Activated CD8-positive, alpha-beta memory T cell treated with anti-CD3 and anti-CD28 coated beads, Interleukin-2, amount 10 ng/mL, durations not matched to agents 7 days and 5 days (primary cell): ENCODE measurements around the gene INO80C. TPM values are rescaled to one million over a fixed set of nuclear protein-coding genes. Genes with fewer than 3 reads are reported as not detected.

Experiments
- ATAC-seq: fragments of 150-1000 bp; cut with Tn5 transposase; one replicate; pipeline ENCODE4 v1.10.0; 2021; ENCODE audit warnings: moderate library complexity
- CTCF ChIA-PET: fragments of 350-600 bp; sonication (Branson Sonifier 250); formaldehyde crosslinking; loops from one replicate; lab custom pipeline; 2021; ENCODE audit warnings: antibody characterized with exemption; lab: Charles Lee
- DNase-seq: peaks from one replicate; pipeline ENCODE4 v3.0.0-alpha.2; 2020
- H3K27ac Mint-ChIP-seq: one replicate; pipeline ENCODE4 v1.8.0; 2021; ENCODE audit warnings: mild to moderate bottlenecking, mixed read lengths
- H3K27me3 Mint-ChIP-seq: one replicate; pipeline ENCODE4 v1.8.0; 2021; ENCODE audit warnings: mixed read lengths
- H3K36me3 Mint-ChIP-seq: one replicate; pipeline ENCODE4 v1.8.0; 2021; ENCODE audit warnings: mild to moderate bottlenecking, mixed read lengths
- H3K4me1 Mint-ChIP-seq: one replicate; pipeline ENCODE4 v1.8.0; 2021; ENCODE audit warnings: mixed read lengths
- H3K4me3 Mint-ChIP-seq: one replicate; pipeline ENCODE4 v1.8.0; 2021; ENCODE audit warnings: mild to moderate bottlenecking, moderate library complexity, mixed read lengths
- H3K9me3 Mint-ChIP-seq: one replicate; pipeline ENCODE4 v1.8.0; 2022; ENCODE audit warnings: low read depth, mixed read lengths
- total RNA-seq, 2 experiments: library from RNA; stranded (reverse); gene quantifications; one replicate each; pipeline ENCODE4 v1.2.3, GENCODE V29; 2021

Gene INO80C
- total RNA-seq, 2 experiments from 2014 or later, result 18.5 TPM

DNA sequence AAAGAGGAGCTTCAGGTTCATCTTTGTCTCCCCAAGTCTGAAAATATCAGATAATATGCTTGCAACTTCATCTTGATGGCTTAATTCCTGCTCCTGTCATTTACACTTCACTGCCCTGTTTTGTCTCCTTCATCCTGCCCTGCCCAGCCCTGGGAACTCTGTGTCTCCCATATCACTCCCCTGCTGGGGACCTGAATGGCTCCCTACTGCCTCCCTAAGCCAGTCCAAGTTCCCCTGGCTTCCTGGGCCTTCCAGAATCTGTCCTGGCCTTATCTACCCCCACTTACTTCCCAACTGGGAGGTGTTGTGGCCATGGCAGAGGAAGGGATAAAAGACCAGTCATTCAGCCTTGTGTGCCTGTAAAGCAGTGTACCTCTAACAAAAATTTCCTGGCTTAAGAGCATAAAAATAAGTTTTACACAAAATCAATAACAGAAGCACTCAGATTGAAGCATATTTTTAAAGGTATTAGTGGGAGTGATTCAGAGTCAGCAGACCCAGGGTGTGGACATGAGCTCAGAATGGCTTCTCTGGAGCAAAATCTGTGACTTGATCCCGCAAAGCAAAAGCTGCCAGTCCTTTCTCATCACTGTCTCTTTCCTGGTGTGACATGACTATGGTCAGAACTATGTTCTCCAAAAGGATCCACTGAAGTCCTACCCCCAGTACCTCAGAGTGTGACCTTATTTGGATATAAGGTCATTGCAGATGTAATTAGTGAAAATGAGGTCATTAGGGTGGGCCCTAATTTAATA lies 59.1 kb downstream of the INO80C start:
- Mint-ChIP-seq H3K4me1 (peaks cover 2% of the 10 kb centered on the region), H3K27me3 (peaks cover 13% of the 10 kb centered on the region), H3K9me3 (peaks cover 7% of the 10 kb centered on the region), H3K4me3 (no peak overlapping the region), H3K27ac (no peak overlapping the region), H3K36me3 (peaks cover 4% of the 10 kb centered on the region)
- ATAC-seq, result no peak
- DNase-seq, result no peak
- CTCF ChIA-PET, result no interaction called here

DNA sequence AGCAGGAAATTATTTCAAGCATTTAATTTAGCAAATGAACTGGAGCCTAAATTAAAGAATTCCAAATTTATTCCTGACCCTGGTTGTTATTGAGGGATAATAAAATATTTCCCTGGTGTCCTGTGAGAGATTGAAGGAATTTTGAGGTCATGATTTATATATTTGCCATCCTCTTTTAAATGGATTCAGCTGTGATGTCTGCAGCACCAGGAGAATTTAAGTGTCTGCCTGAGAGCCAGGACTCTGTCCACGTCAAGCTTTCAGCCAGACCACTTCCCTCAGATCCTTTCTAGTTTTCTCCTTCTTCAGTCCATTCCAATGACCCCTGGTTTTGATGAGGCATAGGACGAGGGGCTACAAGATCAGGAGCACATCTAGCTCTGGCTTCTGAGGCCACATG lies 59.9 kb downstream of the INO80C start:
- Mint-ChIP-seq H3K27ac (no peak overlapping the region), H3K4me3 (no peak overlapping the region), H3K36me3 (peaks cover 4% of the 10 kb centered on the region), H3K9me3 (peaks cover 7% of the 10 kb centered on the region), H3K4me1 (no peaks in the 10 kb centered on the region), H3K27me3 (peaks cover 13% of the 10 kb centered on the region)
- CTCF ChIA-PET, result no interaction called here
- ATAC-seq, result no peak
- DNase-seq, result no peak

DNA sequence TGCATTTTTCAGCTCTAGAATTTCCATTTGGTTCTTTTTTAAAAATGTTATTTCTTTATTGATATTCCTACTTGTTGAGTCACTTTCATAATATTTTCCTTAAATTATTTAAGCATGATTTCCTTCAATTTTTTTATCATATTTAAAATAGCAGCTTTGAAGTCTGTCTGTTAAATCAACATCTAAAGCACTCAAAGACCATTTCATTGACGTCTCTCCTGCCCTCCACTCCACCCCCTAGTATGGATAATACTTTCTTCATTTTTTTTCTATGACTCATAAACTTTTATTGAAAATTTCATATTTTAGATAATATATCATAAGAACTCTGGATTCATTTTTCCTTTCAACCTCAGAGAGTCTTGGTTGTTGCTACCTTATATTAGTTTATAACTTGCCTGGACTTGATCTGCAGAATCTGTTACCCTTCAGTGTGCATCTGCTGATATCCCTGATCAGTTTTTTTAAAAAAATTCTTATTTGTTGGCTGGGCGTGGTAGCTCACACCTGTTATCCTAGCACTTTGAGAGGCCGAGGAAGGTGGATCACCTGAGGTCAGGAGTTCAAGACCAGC lies 61.6 kb downstream of the INO80C start:
- Mint-ChIP-seq H3K9me3 (peaks cover 7% of the 10 kb centered on the region), H3K27ac (no peak overlapping the region), H3K4me1 (no peaks in the 10 kb centered on the region), H3K36me3 (peaks cover 4% of the 10 kb centered on the region), H3K27me3 (peaks cover 13% of the 10 kb centered on the region), H3K4me3 (no peak overlapping the region)
- CTCF ChIA-PET, result no interaction called here
- DNase-seq (no peak), ATAC-seq (no peak)

DNA sequence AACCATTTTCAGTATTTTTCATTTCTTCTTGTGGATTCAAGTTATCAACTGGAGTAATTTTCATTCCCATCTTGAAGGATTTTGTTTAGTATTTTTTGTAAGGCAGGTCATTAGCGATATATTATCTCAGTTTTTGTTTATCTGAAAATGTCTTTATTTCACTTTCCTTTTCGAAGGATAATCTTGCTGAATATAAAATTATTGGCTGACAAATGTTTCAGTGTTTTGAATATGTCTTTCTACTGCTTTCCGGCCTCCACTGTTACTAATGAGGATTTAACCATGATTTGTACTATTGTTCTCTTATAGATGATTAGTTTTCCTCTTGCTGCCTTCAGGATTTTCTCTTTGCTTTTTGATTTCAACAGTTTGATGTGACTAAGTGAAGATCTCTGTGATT lies 62.4 kb downstream of the INO80C start:
- no peaks in the 10 kb centered on the region for H3K4me1 Mint-ChIP-seq
- no peak for ATAC-seq
- H3K27me3 Mint-ChIP-seq, result peaks cover 13% of the 10 kb centered on the region
- CTCF ChIA-PET, result no interaction called here
- DNase-seq, result no peak
- H3K27ac Mint-ChIP-seq, result no peak overlapping the region
- H3K9me3 Mint-ChIP-seq, result peaks cover 7% of the 10 kb centered on the region
- H3K36me3 Mint-ChIP-seq, result peaks cover 4% of the 10 kb centered on the region
- no peak overlapping the region for H3K4me3 Mint-ChIP-seq

DNA sequence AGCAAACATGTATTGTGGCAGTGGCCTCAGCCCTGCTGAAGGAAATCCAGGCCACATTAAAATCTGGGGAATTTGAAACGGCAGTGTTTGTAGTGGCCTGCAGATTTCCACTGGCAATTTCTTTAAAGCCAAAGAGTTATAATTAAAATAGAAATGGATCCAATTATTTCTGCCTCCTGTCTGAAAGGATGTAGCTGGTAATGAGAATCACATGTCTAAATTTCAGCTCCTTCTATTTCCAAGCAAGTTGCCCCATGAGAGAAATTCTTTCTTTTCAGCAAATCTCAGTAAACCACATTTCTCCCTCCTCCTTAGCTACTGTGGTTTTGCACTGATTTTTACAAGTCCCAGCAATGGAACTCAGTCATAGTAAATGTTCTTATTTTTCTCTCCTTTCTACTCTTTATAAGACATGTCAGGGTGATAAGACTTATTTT lies 65.2 kb downstream of the INO80C start:
- CTCF ChIA-PET, result no interaction called here
- peaks cover 9% of the 10 kb centered on the region for H3K27me3 Mint-ChIP-seq
- H3K4me1 Mint-ChIP-seq, result no peaks in the 10 kb centered on the region
- DNase-seq (no peak), ATAC-seq (no peak)
- no peak overlapping the region for H3K4me3 Mint-ChIP-seq
- H3K27ac Mint-ChIP-seq, result no peak overlapping the region
- peaks cover 4% of the 10 kb centered on the region for H3K36me3 Mint-ChIP-seq
- H3K9me3 Mint-ChIP-seq, result peaks cover 7% of the 10 kb centered on the region

DNA sequence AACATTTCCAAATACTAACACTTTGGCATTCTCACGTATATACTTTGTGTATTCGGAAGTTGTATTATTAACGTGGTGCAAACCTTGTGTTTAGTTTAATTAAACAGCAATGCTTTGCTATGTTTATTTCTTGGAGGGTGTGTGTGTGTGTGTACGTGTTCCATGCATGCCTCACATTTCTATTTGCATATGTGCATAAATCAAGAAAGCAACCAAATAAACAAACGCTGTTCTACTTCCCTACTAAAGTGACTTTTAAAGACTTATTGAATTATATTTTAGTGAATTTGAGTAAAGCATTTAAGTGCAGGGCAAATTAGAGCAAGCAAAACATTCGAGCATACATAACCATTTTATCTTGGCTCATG lies 66.4 kb downstream of the INO80C start:
- CTCF ChIA-PET, result no interaction called here
- H3K9me3 Mint-ChIP-seq, result peaks cover 7% of the 10 kb centered on the region

DNA sequence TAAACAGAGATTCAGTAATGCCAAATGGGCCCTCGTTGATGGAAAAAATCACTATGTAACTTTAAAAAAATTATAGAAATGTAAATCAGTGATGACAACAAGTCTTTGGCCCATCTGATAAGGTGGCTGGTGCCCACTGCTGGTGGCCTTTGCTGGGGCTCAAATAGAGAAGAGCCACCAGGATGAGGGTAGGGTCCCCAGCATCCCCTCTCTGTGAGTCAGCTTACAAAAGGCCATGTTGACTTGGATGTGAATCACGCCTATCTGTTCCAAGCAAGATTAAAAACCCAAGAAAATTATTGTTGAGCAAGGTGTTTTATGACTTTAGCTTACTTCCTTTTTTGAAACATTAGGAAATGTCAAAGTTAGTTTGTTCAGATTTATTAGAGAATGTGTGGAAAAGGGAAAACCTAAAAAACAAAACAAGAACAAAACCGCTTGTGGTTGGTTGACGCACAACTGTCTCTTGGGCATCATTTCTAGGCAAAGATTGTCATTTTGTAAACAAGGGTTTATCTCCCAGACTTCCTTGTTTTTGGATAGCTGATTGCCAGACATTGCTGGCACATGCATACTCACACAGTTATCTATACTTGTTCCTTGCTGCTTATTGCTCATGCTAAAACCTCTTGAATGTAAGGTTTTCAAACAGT lies 66.9 kb downstream of the INO80C start:
- H3K9me3 Mint-ChIP-seq, result peaks cover 7% of the 10 kb centered on the region
- H3K36me3 Mint-ChIP-seq, result peaks cover 4% of the 10 kb centered on the region
- DNase-seq (no peak), ATAC-seq (no peak)
- CTCF ChIA-PET, result no interaction called here
- no peak overlapping the region for H3K27ac Mint-ChIP-seq
- H3K27me3 Mint-ChIP-seq, result peaks cover 8% of the 10 kb centered on the region
- H3K4me1 Mint-ChIP-seq, result no peaks in the 10 kb centered on the region
- H3K4me3 Mint-ChIP-seq, result no peak overlapping the region

More for the DNA sequence above, 66.4 kb downstream of the INO80C start:
- peaks cover 4% of the 10 kb centered on the region for H3K36me3 Mint-ChIP-seq
- no peaks in the 10 kb centered on the region for H3K4me1 Mint-ChIP-seq
- H3K27me3 Mint-ChIP-seq, result peaks cover 9% of the 10 kb centered on the region
- H3K27ac Mint-ChIP-seq, result no peak overlapping the region
- ATAC-seq, result no peak
- no peak overlapping the region for H3K4me3 Mint-ChIP-seq
- no peak for DNase-seq

DNA sequence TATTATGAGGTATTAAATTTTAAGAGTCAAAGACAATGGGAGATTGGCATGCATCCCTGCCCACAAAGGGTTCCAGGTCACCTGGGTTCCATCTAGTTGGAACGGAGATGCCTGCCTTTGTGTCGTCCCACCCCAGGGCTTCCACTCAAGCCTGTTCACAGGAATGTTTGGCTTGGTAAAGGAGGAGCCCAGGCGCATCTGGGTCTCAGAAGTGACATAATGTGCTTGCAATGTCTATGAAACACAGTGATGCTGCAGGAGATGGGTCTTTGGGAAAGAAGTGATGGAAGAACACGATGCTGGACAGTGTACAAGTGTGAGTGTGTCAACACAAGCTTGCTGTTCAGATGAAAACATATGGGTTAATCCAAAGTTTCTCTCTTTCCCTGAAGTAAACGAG lies 71.0 kb downstream of the INO80C start:
- Mint-ChIP-seq H3K27me3 (no peaks in the 10 kb centered on the region), H3K27ac (no peak overlapping the region), H3K36me3 (no peaks in the 10 kb centered on the region), H3K4me3 (no peak overlapping the region), H3K4me1 (no peaks in the 10 kb centered on the region), H3K9me3 (no peaks in the 10 kb centered on the region)
- CTCF ChIA-PET, result no interaction called here
- ATAC-seq (no peak), DNase-seq (no peak)

DNA sequence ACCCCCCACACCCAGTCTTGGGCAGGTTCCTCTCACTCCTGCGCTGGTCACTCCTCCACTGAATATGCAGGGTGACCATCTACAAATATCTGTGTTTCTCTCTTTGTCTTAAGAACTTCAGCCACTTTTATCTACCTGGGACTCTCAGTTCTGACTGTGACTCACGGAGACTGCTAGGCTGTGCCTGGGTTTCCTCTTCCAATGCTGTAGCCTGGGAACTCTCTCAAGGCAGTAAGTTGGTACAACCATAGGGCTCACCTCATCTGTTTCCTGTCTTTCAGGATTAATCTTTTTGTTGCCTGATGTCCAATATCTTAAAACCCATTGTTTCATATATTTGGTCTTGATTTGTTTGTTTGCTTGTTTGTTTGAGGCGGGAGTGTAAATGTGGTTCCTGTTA lies 73.4 kb downstream of the INO80C start:
- H3K36me3 Mint-ChIP-seq, result no peaks in the 10 kb centered on the region
- no peak for ATAC-seq
- H3K27ac Mint-ChIP-seq, result no peak overlapping the region
- no peaks in the 10 kb centered on the region for H3K4me1 Mint-ChIP-seq
- H3K27me3 Mint-ChIP-seq, result peaks cover 2% of the 10 kb centered on the region
- H3K9me3 Mint-ChIP-seq, result no peaks in the 10 kb centered on the region
- H3K4me3 Mint-ChIP-seq, result no peak overlapping the region
- no peak for DNase-seq
- CTCF ChIA-PET, result no interaction called here

DNA sequence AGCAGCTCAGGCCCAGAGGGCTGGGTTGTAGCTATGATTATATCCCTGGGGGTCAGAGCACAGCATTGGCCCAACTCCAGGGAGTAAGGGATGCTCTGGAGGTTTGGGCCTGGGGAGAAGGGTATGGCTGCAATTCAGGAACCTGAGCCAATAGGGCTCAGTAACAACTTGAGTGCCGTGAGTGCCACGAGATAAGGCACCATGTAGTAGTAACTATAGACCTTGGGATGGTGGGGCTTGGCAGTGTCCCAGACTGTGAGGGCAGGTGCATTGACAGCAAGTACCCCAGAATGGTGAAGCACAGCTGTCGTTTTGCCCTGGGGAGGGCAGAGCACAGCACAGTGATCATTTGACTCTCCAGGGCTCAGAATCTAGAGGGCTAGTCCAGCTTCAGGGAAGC lies 75.5 kb downstream of the INO80C start:
- Mint-ChIP-seq H3K27ac (no peak overlapping the region), H3K4me3 (no peak overlapping the region), H3K4me1 (no peaks in the 10 kb centered on the region), H3K27me3 (peaks cover 9% of the 10 kb centered on the region), H3K9me3 (peaks cover 4% of the 10 kb centered on the region), H3K36me3 (peaks cover 1% of the 10 kb centered on the region)
- ATAC-seq (no peak), DNase-seq (no peak)
- CTCF ChIA-PET, result no interaction called here

DNA sequence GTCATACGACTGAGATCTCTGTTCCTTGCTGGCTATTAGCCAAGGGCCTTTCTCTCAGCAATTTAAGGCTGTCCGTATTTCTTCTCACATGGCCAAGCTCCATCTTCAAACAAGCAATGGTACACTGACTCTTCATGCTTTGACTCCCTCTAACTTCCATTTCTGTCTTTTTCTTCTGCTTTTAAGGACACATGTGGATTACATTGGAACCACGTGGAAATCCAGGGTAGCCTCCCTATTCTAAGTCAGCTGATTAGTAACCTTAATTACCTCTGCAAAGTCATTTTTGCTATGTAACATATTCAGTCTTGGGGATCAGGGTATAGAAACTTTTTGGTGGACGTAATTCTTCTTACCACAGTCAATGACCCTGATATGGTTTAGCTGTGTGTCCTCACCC lies 79.2 kb downstream of the INO80C start:
- Mint-ChIP-seq H3K27ac (no peak overlapping the region), H3K27me3 (peaks cover 14% of the 10 kb centered on the region), H3K4me3 (no peak overlapping the region), H3K9me3 (peaks cover 4% of the 10 kb centered on the region), H3K36me3 (peaks cover 3% of the 10 kb centered on the region), H3K4me1 (peaks cover 13% of the 10 kb centered on the region)
- CTCF ChIA-PET, result no interaction called here
- DNase-seq (no peak), ATAC-seq (no peak)
